Natural killer cell (primary cell): ENCODE data around the gene TMEM161B. TPM values are rescaled to one million over a fixed set of nuclear protein-coding genes. Genes with fewer than 3 reads are reported as not detected.
"Not testable (repeated sequence)": the region's sequence is repeated elsewhere in the genome, so short reads cannot be mapped to it uniquely, and the experiment has no call there.

ENCODE experiments used
- ATAC-seq, 3 donors: fragments of 150-1000 bp in 2 of 3; fragments of 200-7000 bp in 1 of 3; cut with Tn5 transposase; 1 replicate in 1 of 3; 2 replicates in 2 of 3; pipeline ENCODE4 v1.10.0; 2021; ENCODE audit warnings: mild to moderate bottlenecking in 2 of 3, moderate library complexity in 2 of 3
- DNase-seq, 2 donors: peaks; one replicate each; pipeline versions ENCODE4 v3.0.0 to v3.0.0-alpha.2; 2013 to 2021; ENCODE audit warnings: mixed read lengths in 1 of 2
- H3K27ac ChIP-seq: one replicate; pipeline ENCODE4 v1.5.1; 2013; ENCODE audit warnings: mild to moderate bottlenecking, low read length
- H3K27me3 ChIP-seq: one replicate; pipeline ENCODE4 v1.6.1; 2013; ENCODE audit warnings: low read length; ENCODE audit not compliant: control insufficient read depth, insufficient read depth
- H3K36me3 ChIP-seq: one replicate; pipeline ENCODE4 v1.6.1; 2013; ENCODE audit warnings: low read length; ENCODE audit not compliant: control insufficient read depth, insufficient read depth
- H3K4me1 ChIP-seq: one replicate; pipeline ENCODE4 v1.6.1; 2013; ENCODE audit warnings: low read length; ENCODE audit not compliant: control insufficient read depth, insufficient read depth
- H3K4me3 ChIP-seq: one replicate; pipeline ENCODE4 v1.5.1; 2013; ENCODE audit warnings: low read length
- H3K9me3 ChIP-seq: one replicate; pipeline ENCODE4 v1.6.1; 2013; ENCODE audit warnings: low read length; ENCODE audit not compliant: control insufficient read depth, insufficient read depth
- H3K27ac Mint-ChIP-seq, 2 donors: one replicate each; pipeline ENCODE4 v1.8.0; 2022; ENCODE audit warnings: mild to moderate bottlenecking in 2 of 2, mixed read lengths in 2 of 2, moderate library complexity in 1 of 2
- H3K27me3 Mint-ChIP-seq, 2 donors: one replicate each; pipeline ENCODE4 v1.8.0; 2022; ENCODE audit warnings: low read depth in 2 of 2, mixed read lengths in 2 of 2
- H3K36me3 Mint-ChIP-seq: one replicate; pipeline ENCODE4 v1.8.0; 2022; ENCODE audit warnings: mixed read lengths
- H3K4me1 Mint-ChIP-seq, 2 donors: one replicate each; pipeline ENCODE4 v1.8.0; 2022; ENCODE audit warnings: mixed read lengths in 2 of 2
- H3K4me3 Mint-ChIP-seq: one replicate; pipeline ENCODE4 v1.8.0; 2022; ENCODE audit warnings: mild to moderate bottlenecking, moderate library complexity, mixed read lengths
- H3K9me3 Mint-ChIP-seq, 2 donors: one replicate each; pipeline ENCODE4 v1.8.0; 2022; ENCODE audit warnings: mixed read lengths in 2 of 2
- WGBS: methylation state at CpG from one replicate; pipeline ENCODE4 v1.1.7; 2013; ENCODE audit warnings: missing lambda C conversion rate; ENCODE audit not compliant: insufficient coverage; 5-methylcytosine and 5-hydroxymethylcytosine counted together
- intact Hi-C: fragments of 100-400 bp; cut with micrococcal nuclease; formaldehyde crosslinking; loops from one replicate; pipeline ENCODE4 v1.14.2; 2022
- total RNA-seq, 4 donors: library from RNA; stranded (reverse); fragments of 120-200 nt in 1 of 4; gene quantifications; one replicate each; pipeline versions ENCODE4 v1.2.3 to v1.2.4, GENCODE V29; 2013 to 2022
- TF ChIP-seq, protein P1 (sequence below): fragments of 200-600 bp; IDR thresholded peaks from one replicate; pipeline ENCODE4 v1.8.0; 2022; ENCODE audit warnings: antibody characterized with exemption

Gene TMEM161B
- total RNA-seq, 3 donors from 2014 or later (not counting 1 experiment from before 2014, with no cell fraction given) = 29.8 to 33.9 (median 33.2) TPM

- Histone ChIP-seq H3K27ac (no peak overlapping the region), H3K27me3 (no peaks in the 10 kb centered on the region), H3K4me3 (no peak overlapping the region), H3K9me3 (no peaks in the 10 kb centered on the region), H3K4me1 (no peaks in the 10 kb centered on the region), H3K36me3 (peaks cover 14% of the 10 kb centered on the region)
- no peaks in the 10 kb centered on the region for H3K27me3 Mint-ChIP-seq
- H3K36me3 Mint-ChIP-seq = no peaks in the 10 kb centered on the region
- no peak for ATAC-seq
- no peak for DNase-seq
- TF ChIP-seq, protein P1, sequence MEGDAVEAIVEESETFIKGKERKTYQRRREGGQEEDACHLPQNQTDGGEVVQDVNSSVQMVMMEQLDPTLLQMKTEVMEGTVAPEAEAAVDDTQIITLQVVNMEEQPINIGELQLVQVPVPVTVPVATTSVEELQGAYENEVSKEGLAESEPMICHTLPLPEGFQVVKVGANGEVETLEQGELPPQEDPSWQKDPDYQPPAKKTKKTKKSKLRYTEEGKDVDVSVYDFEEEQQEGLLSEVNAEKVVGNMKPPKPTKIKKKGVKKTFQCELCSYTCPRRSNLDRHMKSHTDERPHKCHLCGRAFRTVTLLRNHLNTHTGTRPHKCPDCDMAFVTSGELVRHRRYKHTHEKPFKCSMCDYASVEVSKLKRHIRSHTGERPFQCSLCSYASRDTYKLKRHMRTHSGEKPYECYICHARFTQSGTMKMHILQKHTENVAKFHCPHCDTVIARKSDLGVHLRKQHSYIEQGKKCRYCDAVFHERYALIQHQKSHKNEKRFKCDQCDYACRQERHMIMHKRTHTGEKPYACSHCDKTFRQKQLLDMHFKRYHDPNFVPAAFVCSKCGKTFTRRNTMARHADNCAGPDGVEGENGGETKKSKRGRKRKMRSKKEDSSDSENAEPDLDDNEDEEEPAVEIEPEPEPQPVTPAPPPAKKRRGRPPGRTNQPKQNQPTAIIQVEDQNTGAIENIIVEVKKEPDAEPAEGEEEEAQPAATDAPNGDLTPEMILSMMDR = no peak
- H3K27ac Mint-ChIP-seq = no peak overlapping the region
- peaks cover 10 to 17% of the 10 kb centered on the region in 2 donors for H3K4me1 Mint-ChIP-seq
- H3K9me3 Mint-ChIP-seq = no peaks in the 10 kb centered on the region
- no CpG with 5 or more reads among the region's 1 CpG for WGBS
- H3K4me3 Mint-ChIP-seq = no peak overlapping the region
- intact Hi-C loops = no loop called here
These were observed 7.7 kb upstream of the TMEM161B start for GRCh38 chr5:88276378-88276777.

DNA sequence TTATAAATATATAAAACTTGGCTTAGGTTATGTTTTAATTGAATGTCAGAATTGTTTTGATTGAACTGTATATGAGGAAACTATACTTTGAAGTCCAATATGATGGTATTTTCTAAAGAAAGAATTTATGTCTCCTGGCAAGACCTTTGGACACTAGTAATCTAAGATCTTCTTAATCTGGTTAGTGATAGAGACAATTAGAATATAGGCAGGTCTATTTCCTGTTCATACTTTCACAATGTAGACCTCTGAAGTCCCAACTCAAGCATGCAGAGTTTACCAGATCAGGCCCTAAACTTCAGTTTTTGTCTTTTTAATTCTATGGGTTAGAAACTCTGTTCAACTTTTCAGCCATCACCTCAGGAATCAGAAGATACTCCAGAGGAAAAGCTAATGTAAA is 6.9 kb upstream of the TMEM161B start:
- H3K36me3 ChIP-seq = peaks cover 17% of the 10 kb centered on the region
- no peak overlapping the region for H3K27ac ChIP-seq
- no peak overlapping the region for H3K27ac Mint-ChIP-seq
- DNase-seq (no peak), ATAC-seq (no peak)
- H3K27me3 Mint-ChIP-seq = no peaks in the 10 kb centered on the region
- H3K9me3 Mint-ChIP-seq = no peaks in the 10 kb centered on the region
- no peak overlapping the region for H3K4me3 Mint-ChIP-seq
- H3K27me3 ChIP-seq = no peaks in the 10 kb centered on the region
- H3K4me3 ChIP-seq = no peak overlapping the region
- no peaks in the 10 kb centered on the region for H3K36me3 Mint-ChIP-seq
- H3K4me1 ChIP-seq = no peaks in the 10 kb centered on the region
- intact Hi-C loops = no loop called here
- TF ChIP-seq, protein P1 = no peak
- H3K4me1 Mint-ChIP-seq = peaks cover 13 to 25% of the 10 kb centered on the region in 2 donors
- no peaks in the 10 kb centered on the region for H3K9me3 ChIP-seq

GRCh38 chr5:88269222-88269771 is 652 bp upstream of the TMEM161B start:
- 0% methylated on average over 11 of the region's 16 CpGs for WGBS
- H3K27me3 ChIP-seq = no peaks in the 10 kb centered on the region
- Mint-ChIP-seq H3K27ac (peak overlapping the region; percentile 90 to 97), H3K36me3 (no peaks in the 10 kb centered on the region), H3K4me3 (peak overlapping the region; percentile 96), H3K9me3 (peaks cover 0 to 2% of the 10 kb centered on the region in 2 donors), H3K27me3 (no peaks in the 10 kb centered on the region), H3K4me1 (peaks cover 33 to 60% of the 10 kb centered on the region in 2 donors)
- intact Hi-C loops = loop anchor here (1.0 kb wide), 1 partner anchor 65 kb away; no protein-coding TSS in a partner anchor
- H3K9me3 ChIP-seq = no peaks in the 10 kb centered on the region
- peak; percentile 0 to 12 (median 3) for ATAC-seq
- TF ChIP-seq, protein P1 = no peak
- peak overlapping the region; percentile 55 for H3K4me3 ChIP-seq
- H3K36me3 ChIP-seq = peaks cover 7% of the 10 kb centered on the region
- peak overlapping the region; percentile 89 for H3K27ac ChIP-seq
- DNase-seq = peak in 1 of 2 donors; percentile 19
- H3K4me1 ChIP-seq = peaks cover 9% of the 10 kb centered on the region

DNA sequence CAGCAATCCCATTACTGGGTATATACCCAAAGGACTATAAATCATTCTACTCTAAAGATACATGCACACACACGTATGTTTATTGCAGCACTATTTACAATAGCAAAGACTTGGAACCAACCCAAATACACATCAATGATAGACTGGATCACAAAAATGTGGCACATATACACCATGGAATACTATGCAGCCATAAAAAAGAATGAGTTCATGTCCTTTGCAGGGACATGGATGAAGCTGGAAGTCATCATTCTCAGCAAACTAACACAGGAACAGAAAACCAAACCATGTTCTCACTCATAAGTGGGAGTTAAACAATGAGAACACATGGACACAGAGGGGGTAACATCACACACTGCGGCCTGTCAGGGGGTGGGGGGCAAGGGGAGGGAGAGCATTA is 4.1 kb downstream of the TMEM161B start:
- H3K36me3 Mint-ChIP-seq, intact Hi-C loops: not testable (repeated sequence)

More for the DNA sequence above, 4.1 kb downstream of the TMEM161B start:
- WGBS = 100% methylated on average over 1 of the region's 2 CpGs
- H3K9me3 Mint-ChIP-seq, H3K4me3 ChIP-seq, DNase-seq, H3K27ac Mint-ChIP-seq, H3K27me3 ChIP-seq, H3K36me3 ChIP-seq, ATAC-seq, H3K9me3 ChIP-seq, H3K4me3 Mint-ChIP-seq, H3K4me1 ChIP-seq, H3K27me3 Mint-ChIP-seq, H3K27ac ChIP-seq: not testable (repeated sequence)
- peaks cover 38 to 42% of the 10 kb centered on the region in 2 donors for H3K4me1 Mint-ChIP-seq
